ENCODE measurements around the gene NAV2. TPM values are rescaled to one million over a fixed set of nuclear protein-coding genes. Genes with fewer than 3 reads are reported as not detected.

The NAV2 gene
- total RNA-seq, 4 donors from 2014 or later, result 9.6 to 40.0 (median 23.1) TPM

- no peak for TF ChIP-seq POLR2AphosphoS5 (IDR thresholded peaks at IDR 0.05)
- Histone ChIP-seq H3K9me3 (no peaks in the 10 kb centered on the region), H3K36me3 (no peaks in the 10 kb centered on the region), H3K27ac (peak overlapping the region; percentile 7 to 94 (median 89)), H3K4me3 (no peak overlapping the region), H3K4me1 (peaks cover 0 to 29% (median 17%) of the 10 kb centered on the region in 4 donors), H3K27me3 (peaks cover 31% of the 10 kb centered on the region)
- intact Hi-C loops (cut with DNase I; ENCODE audit: low total_unique reads) (no loop called here), in situ Hi-C loops (cut with MboI; ENCODE audit: low pct_ligation_motif_present in 1 of 4, low pct_unique_long_range_greater_than_20kb in 1 of 4, low sequenced_read_pairs in 3 of 4) (no loop called here)
- DNase-seq, result no peak
- 56 to 68% methylated on average over 1 of the region's 1 CpG for whole genome bisulfite sequencing, 2 donors (ENCODE audit: low coverage in 1 of 2)
These were observed 5.4 kb downstream of the NAV2 start for GRCh38 chr11:19718051-19718450.

GRCh38 chr11:19718951-19719350 is 6.3 kb downstream of the NAV2 start:
- H3K36me3 ChIP-seq, result no peaks in the 10 kb centered on the region
- H3K27ac ChIP-seq, result peak overlapping the region; percentile 33 to 94 (median 89)
- intact Hi-C loops (cut with DNase I; ENCODE audit: low total_unique reads), result no loop called here
- in situ Hi-C loops (cut with MboI; ENCODE audit: low pct_ligation_motif_present in 1 of 4, low pct_unique_long_range_greater_than_20kb in 1 of 4, low sequenced_read_pairs in 3 of 4), result no loop called here
- no peak overlapping the region for H3K4me3 ChIP-seq
- 77 to 86% methylated on average over 4 of the region's 4 CpGs for WGBS, 2 donors (ENCODE audit: low coverage in 1 of 2)
- H3K4me1 ChIP-seq, result peaks cover 0 to 28% (median 13%) of the 10 kb centered on the region in 4 donors
- peaks cover 22% of the 10 kb centered on the region for H3K27me3 ChIP-seq
- DNase-seq, result no peak
- no peak for TF ChIP-seq CTCF (IDR thresholded peaks at IDR 0.05)
- TF ChIP-seq POLR2A (IDR thresholded peaks at IDR 0.05), result no peak
- TF ChIP-seq POLR2AphosphoS5 (IDR thresholded peaks at IDR 0.05), result no peak
- no peak for TF ChIP-seq EP300 (IDR thresholded peaks at IDR 0.05; ENCODE audit: low read depth)
- no peaks in the 10 kb centered on the region for H3K9me3 ChIP-seq

- H3K36me3 ChIP-seq, result no peaks in the 10 kb centered on the region
- peak overlapping the region; percentile 33 to 94 (median 89) for H3K27ac ChIP-seq
- H3K9me3 ChIP-seq, result no peaks in the 10 kb centered on the region
- 69% methylated on average over 1 of the region's 1 CpG; no CpG with 5 or more reads in 1 of the 2 donors for WGBS, 2 donors (ENCODE audit: low coverage in 1 of 2)
- H3K4me1 ChIP-seq, result peaks cover 0 to 18% (median 11%) of the 10 kb centered on the region in 4 donors
- intact Hi-C loops (cut with DNase I; ENCODE audit: low total_unique reads) (no loop called here), in situ Hi-C loops (cut with MboI; ENCODE audit: low pct_ligation_motif_present in 1 of 4, low pct_unique_long_range_greater_than_20kb in 1 of 4, low sequenced_read_pairs in 3 of 4) (no loop called here)
- TF ChIP-seq POLR2A (IDR thresholded peaks at IDR 0.05) (no peak), POLR2AphosphoS5 (IDR thresholded peaks at IDR 0.05) (no peak), EP300 (IDR thresholded peaks at IDR 0.05; ENCODE audit: low read depth) (no peak), CTCF (IDR thresholded peaks at IDR 0.05) (no peak)
- no peak overlapping the region for H3K4me3 ChIP-seq
- no peak for DNase-seq
- H3K27me3 ChIP-seq, result peaks cover 11% of the 10 kb centered on the region
These were observed 7.3 kb downstream of the NAV2 start for GRCh38 chr11:19719960-19720359.

GRCh38 chr11:19721176-19721575 is 8.5 kb downstream of the NAV2 start:
- in situ Hi-C loops (cut with MboI; ENCODE audit: low pct_ligation_motif_present in 1 of 4, low pct_unique_long_range_greater_than_20kb in 1 of 4, low sequenced_read_pairs in 3 of 4), result no loop called here

More at GRCh38 chr11:19721176-19721575, 8.5 kb downstream of the NAV2 start:
- no peak for DNase-seq
- H3K9me3 ChIP-seq, result no peaks in the 10 kb centered on the region
- H3K27ac ChIP-seq, result no peak overlapping the region
- H3K4me3 ChIP-seq, result no peak overlapping the region
- intact Hi-C loops (cut with DNase I; ENCODE audit: low total_unique reads), result no loop called here
- H3K4me1 ChIP-seq, result peaks cover 0 to 15% (median 11%) of the 10 kb centered on the region in 4 donors
- peaks cover under 1% of the 10 kb centered on the region for H3K27me3 ChIP-seq
- H3K36me3 ChIP-seq, result no peaks in the 10 kb centered on the region
- TF ChIP-seq POLR2A (IDR thresholded peaks at IDR 0.05) (no peak), EP300 (IDR thresholded peaks at IDR 0.05; ENCODE audit: low read depth) (no peak), CTCF (IDR thresholded peaks at IDR 0.05) (no peak), POLR2AphosphoS5 (IDR thresholded peaks at IDR 0.05) (no peak)
- 82 to 86% methylated on average over 2 of the region's 2 CpGs for WGBS, 2 donors (ENCODE audit: low coverage in 1 of 2)

All from transverse colon (tissue), 4 donors.